HG03108 (cell line): ENCODE results near the gene RALGDS.
A peak's percentile ranks its signal among the peaks of the same experiment; 100 is the strongest.

Experiments used
- ATAC-seq: cut with Tn5 transposase; IDR thresholded peaks from one replicate; pipeline ENCODE4 v1.9.1; 2021; ENCODE audit warnings: moderate library complexity; ENCODE audit not compliant: unreplicated experiment

Gene RALGDS

DNA sequence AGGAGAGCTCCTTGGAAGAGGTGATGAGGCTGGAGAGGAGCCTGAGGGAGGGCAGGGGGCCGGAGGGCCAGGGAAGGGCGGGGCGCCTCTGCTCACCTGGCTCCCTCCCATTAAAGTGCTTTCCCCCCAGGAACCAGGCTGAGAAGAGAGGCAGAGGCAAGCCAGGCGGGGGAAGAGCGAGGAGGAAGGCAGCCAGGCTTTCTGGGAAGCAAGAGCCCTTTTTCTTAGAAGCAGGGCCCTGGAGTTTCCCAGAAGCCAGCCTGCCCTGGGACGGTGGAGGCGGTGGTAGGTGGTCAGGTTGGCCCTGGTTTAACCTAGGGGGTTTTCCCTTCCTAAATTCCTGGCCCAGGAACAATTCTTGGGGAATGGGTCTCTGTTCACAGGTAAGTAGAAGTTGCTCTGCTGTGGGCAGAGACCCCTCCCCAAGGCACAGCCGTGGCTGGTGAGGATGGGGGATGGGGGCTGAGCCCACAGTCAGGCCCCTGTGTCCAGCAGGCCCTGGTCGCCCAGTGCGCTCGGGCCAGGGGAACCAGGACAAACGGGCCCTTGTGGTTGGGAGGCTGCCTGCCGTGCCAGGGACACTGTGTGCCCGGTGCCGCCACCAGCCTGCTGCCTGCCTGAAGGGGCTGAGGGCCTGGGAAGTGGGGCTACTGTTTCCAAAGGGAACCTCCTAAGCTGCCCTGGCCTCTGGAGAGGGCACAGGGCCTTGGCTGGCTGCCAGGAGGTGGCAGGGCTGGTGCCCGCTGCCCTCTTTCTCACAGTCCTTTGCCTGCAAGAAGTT, 16.6 kb upstream of the RALGDS start:
- ATAC-seq, result no peak

GRCh38 chr9:133135146-133135745, 14.2 kb upstream of the RALGDS start:
- no peak for ATAC-seq

DNA sequence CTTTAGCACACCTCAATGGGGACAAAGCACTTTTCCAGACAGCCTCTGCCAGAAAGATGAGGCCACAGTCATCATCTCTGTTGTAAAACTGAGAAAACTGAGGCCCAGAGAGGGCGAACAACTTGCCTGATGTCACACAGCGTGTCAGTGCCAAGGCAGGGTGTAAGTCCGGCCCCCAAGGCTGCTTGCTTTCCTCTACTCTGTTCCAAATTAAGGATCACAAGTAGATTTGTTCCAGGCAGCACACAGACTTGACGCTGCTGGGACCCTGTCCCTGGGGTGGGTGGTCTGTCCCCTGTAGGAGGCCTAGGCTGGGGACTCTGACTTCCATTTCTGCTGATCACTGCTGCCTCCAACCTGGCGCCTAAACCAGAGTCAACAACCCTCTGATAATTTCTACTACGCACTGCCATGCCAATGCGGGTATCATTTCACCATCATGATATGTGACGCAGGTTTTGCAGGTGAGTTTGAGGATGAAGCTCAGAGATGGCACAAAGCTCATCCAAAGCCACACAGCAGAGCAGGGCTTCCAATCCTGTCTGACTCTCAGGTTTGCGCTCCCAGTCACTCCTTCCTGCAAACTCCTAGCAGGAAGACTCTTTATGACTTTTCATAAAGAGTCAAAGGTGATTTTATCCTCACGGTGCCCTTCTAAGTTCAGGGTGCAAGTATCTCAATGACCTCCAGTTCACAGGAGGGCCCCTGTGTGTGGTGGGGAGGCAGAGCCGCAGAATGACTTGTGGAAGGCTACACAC, 13.5 kb upstream of the RALGDS start:
- ATAC-seq, result no peak

DNA sequence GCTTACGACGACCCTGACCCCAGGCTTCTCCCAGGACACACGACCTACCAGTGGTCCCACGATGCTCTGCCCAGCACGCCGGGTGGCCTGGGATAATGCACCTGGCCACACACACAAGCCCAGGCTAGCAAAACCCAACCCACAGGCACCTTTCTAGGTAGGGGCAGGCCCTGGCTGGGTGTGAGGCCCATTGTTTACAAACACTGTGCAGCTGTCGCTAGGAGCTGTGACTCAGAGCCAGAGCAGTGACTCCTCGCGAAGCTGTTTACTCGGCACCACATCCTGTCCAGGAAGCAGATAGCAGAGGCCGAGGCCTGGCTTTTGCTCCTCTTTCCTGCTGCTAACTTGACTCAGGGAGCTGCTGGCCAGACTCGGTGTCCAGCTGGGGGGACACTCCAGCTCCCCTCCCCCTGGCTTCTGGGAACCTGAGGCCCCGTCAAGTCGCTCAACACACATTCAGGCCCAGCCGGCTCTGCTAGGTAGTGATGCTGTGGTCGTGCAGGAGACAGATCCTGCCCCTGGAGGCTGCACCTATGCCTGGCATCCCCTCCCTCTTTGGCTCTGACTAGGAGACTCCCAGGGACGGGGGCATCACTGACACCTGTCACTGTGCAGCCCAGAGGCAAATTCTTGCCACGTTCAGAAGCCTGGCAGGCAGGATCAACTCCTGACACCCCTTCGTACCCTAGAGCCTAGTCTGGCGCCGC, 12.8 kb upstream of the RALGDS start:
- ATAC-seq, result peak; percentile 86

DNA sequence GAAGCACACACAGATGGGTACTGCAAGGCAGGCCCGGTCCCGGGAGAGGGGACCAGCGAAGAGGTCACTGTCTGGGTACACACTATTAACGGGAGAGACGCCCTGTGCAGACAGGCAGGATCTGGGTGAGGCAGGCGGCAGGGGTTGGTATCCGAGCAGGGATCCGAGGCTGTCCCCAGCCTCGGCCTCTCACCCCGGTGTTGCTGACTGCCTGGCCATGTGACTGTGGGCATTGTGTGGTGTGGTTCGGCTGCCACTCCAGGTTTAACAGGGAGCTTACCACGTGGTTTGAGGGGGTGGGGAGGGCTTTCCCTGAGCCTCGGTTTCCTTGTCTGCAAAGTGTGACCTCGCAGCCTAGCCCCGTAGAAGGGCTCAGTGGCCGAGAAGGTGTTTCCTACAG, 11.1 kb upstream of the RALGDS start:
- ATAC-seq, result no peak

DNA sequence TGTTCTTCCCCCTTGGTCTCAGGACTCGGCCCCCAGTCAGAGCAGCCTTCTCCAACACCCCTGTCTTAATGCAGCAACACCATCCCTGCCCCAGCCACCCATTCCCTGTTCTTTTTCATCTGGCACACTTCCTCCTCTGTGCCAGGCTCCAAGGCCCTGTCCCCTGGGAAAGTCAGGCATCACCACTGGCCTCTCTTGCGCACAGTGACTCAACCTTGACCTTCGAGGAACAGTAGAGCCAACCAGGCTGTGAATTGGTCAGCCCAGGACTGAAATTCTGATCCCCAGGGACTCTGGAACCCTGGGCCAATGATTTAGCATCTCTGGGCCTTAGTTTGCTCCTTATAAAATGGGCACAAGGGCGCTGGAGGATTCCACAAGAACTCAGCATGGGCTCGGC, 10.5 kb upstream of the RALGDS start:
- no peak for ATAC-seq

DNA sequence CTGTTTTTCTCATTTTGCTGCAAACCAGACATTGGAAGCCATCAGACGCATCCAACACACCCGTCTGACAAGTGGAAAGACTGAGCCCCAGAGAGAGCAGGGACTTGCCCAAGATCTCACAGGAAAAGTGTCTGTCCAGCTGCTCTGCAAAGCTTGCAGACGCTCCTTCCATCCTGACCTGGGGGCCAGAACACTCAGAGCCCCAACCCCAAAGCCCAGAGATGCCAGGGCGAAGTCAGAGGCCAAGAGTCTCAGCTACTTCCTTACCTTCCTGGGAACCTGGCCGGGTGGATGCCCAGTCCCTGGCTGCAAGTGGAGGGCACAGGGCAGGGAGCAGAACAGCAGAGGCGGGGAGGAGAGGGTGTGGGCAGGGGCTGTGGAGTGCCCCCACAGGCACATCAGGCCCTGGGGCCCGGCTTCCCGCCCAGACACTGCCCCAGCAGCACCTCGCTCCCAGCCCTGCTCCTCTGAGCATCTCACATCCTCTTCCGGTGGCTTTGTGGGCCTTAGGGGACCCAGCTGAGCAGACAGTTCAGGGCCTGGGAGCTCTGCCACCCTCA, 9.7 kb upstream of the RALGDS start:
- peak; percentile 35 for ATAC-seq

- ATAC-seq, result no peak
Observed at GRCh38 chr9:133129001-133129795, 8.2 kb upstream of the RALGDS start.

DNA sequence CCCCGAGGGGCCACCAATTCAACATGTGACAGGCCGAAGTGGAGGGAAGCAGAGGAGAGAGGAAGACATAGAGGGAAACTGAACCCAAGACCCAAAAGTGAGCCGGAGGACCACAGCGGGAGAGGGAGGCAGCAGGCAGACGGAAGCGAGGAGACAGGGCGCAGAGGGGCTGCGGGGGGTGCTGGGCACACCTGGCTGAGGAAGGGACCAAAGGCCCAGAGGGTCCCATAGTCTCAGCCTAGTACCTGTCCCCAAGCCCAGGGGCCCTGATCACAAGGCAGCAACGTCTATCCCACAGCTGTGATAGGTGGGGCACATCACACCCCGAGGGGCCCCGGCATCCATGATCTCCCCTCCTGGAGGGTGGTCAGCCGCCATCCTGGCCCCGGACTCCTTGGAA, 7.1 kb upstream of the RALGDS start:
- no peak for ATAC-seq

DNA sequence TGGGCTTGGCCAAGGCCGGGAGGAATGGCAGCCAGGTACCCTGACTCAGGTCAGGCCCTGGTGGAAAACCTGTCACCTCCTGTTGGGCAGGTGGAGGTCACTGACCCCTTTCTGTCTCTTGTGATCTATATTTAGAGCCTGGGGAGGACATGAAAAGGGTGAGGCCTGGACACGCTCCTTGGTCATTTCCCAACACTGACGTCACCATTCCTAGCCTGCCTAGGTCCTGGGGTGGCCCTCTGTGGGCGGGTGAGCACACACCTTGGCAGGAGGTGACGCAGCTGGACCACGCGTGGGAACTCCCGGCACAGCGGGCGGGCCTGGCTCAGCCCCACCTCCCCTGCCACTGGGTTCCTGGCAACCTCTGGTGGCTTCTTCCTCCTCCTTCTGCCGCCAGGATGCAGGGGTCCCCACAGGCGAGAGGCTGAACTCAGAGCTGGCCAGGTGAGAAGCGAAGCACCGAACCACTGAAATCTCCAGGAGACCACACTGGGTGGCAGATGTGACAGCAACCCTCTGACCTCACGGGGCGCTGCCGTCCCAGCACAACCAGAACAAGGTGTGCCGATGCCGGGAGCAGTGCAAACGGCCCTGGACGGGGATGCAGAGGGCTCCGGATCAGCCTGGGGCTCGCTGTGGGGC, 6.4 kb upstream of the RALGDS start:
- no peak for ATAC-seq

DNA sequence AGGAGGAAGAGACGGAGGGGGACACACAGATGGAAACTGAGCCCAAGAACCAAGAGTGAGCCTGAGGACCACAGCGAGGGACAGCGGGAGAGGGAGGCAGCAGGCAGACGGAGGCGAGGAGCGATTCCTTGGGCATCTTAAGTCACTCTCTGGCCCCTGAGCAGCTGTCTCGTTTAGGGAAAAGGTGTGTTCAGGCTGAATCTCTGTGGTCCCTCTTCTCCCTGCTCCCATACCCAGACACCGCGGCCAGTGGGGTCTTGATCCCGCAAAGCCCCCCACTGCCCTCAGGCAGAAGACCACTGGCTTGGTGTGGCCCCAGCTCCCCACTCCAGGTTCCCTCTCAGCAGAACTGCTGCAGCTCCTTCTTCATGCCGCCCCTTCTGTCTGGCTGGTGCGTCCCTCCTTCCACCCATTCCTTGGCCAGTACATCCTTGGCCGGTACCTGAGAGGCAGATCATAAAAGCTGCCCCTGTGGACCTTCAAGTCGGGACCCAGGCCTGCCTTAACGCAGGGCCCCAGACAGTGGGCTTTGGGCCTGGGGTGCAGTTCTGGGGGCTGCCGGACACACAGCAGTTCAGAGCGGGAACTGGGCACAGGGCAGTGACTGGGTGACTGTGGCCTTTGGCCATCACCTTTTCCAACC, 5.8 kb upstream of the RALGDS start:
- ATAC-seq, result no peak

DNA sequence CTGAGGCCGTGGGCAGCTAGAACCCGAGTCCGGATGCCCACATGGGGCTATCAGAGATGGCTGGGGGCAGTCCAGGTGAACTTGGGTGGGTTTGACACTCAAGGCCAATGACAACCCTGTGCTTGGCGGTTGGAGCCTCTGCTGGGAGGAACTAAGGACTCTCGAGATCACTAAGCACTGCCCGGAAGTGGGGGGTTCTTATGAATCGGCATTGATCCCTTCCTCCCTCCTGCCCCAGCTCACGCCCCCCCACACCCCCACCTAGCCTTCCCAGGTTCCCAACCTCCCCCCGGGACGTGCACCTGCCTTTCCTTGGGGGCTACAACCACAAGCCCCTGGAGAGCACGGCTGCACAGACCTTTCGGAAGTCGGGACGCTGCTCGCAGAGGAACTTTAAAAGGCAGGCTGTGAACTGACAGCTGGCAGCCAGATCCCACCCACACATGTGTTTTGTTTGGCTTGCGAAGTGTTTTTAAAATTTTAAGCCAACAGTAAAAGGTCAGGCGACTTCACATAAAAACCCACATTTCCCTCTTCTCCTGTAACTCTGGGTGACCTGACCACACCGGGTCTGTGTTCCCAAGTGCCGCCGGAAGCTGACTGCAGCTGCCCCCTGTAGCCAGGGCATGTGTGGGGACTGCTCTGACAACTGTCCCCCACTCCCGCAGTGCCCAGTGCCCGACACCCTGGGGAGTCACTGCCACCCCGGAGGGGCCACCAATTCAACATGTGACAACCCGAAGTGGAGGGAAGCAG, 5.1 kb upstream of the RALGDS start:
- no peak for ATAC-seq

DNA sequence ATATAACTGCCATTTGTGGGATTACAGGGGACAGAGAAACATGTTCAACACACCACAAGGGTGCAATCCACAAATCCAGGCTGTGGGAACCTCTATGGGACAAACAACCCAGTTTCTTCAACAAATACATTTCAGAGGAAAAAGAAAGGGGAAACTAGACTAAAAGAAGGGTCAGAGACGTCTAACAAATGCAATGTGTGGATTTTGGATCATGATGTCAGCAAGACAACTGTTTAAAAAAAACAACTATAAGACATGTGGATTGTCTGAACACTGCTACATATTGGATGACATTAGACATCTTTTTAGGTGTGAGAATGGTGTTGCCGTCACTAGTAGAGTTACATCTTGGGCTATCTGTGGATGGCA, 3.9 kb upstream of the RALGDS start:
- ATAC-seq, result no peak

- ATAC-seq, result no peak
Observed at GRCh38 chr9:133124123-133124906, 3.3 kb upstream of the RALGDS start.

DNA sequence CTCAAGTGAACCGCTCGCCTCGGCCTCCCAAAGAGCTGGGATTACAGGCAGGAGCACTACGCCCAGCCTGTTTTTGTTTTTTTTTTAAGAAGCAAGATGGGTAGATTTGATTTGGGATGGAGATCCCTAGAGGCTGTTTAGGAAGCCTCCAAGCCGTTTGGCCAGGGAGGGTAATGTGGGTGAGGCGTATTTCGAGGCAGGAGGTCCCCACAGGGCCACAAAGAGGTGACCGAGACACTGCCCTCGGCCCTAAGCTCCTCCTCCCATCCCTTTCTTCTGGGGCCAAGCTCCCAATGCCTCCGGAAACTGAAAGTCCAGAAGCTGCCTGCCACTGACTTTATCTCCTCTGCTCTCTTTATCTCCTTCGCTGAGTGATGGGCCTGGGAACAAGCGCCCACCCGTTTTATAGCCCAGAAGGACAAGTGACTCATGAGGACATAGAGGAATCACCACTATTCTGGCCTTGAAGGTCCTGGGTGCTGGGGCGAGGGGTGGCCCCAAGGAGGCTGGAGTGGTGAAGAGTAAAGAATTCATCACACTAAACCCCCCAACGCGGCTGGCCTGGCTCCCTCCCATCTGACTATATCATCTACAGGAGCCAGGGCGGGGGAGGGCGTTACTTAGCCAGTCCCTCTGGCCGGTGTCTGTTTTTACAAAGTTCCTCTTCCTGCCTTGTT, 2.0 kb upstream of the RALGDS start:
- no peak for ATAC-seq

- ATAC-seq, result no peak
Observed at GRCh38 chr9:133122605-133122934, 1.5 kb upstream of the RALGDS start.

DNA sequence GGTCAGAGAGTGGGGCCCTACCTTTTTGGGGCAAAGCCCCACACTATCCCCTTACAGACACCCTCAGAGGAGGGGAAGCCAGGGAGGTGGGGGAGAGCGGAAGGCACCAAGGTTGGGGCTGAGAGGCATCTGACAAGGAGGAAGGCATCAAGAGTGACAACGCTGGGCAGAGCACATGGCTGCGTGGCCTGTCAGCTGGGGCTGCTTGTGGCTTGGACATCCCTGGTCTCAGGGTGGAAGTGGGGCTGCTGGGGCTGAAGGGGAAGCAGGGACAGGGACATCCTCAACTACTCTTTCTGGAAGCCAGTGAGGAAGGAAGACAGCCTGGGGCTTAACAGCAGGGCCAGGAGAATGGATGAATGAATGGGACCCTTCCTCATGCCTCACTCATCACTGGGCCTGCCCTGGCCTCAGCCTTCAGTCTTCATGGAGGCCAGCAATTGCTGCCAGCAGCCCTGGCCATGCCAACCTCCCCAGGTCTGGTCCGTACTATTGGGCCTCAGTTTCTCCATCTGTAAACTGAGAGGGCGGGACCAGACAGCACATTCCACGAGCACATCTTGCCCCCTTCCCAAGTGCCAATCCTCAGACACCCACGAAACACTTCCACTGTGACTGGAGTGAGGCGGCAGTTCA, 993 bp upstream of the RALGDS start:
- ATAC-seq, result no peak
